Glomerular visceral epithelial cell (primary cell): Measurements from ENCODE around the gene NPR3.

ENCODE experiments used
- DNase-seq: peaks from one replicate; pipeline ENCODE4 v3.0.0-alpha.2; 2016; ENCODE audit errors: extremely low spot score

NPR3 gene, protein sequence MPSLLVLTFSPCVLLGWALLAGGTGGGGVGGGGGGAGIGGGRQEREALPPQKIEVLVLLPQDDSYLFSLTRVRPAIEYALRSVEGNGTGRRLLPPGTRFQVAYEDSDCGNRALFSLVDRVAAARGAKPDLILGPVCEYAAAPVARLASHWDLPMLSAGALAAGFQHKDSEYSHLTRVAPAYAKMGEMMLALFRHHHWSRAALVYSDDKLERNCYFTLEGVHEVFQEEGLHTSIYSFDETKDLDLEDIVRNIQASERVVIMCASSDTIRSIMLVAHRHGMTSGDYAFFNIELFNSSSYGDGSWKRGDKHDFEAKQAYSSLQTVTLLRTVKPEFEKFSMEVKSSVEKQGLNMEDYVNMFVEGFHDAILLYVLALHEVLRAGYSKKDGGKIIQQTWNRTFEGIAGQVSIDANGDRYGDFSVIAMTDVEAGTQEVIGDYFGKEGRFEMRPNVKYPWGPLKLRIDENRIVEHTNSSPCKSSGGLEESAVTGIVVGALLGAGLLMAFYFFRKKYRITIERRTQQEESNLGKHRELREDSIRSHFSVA

DNA sequence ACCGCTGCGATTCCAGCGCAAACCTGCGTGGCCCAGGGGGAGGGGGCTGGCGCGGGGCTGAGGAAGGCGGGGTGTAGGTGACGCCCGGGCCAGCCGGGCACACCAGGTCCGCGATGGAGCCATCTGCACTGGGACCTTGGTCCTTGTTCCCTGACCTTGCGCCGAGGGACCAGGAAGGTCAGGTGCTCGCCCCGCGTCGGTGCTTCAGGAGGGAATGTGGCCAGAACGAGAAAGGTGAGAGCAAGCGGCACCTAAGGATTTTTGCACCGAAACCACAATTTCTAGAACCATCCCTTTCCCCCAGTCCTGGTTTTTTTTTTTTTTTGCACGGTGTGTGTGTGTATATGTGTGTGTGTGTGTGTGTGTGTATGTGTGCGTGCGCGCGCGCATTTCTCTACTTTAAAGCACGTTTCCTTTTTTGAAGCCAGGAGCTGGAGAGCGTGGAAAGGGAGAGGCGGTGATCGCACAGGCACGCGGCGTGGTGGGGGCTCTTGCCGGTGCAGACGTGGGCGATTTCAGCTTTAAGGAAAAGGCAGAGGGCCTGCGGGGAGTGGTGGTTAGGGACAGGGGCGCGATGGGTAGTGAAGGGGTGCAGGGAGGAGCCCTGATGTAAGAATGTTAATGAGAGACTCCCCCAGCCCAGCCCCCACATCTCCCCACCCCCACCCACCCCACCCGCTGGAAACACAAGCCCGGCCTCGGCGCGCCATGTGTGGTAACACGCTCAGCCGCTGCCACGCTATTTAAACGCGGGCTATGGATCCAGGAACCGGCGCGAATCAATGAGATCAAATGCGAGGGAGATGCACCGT, at the start of gene NPR3:
Gene NPR3 (plus strand): TSS at position 772 of the 812 bp plus-strand sequence. CDS start 456 bp downstream, outside the sequence.
- peak; percentile 45 for DNase-seq

DNA sequence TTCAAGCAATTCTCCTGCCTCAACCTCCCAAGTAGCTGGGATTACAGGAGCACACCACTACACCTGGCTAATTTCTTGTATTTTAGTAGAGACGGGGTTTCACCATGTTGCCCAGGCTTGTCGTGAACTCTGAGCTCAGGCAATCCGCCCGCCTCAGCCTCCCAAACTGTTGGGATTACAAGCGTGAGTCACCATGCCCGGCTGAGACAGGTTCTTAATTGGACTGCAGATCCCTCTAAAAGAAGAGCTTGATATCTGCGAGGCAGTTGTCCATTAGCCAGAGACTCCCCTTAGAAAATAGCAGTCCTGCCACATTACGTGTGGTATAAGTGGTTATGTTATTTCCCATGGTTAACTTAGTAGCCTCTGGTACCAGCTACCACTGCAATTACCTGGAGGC, 46.6 kb upstream of the NPR3 start:
- no peak for DNase-seq

DNA sequence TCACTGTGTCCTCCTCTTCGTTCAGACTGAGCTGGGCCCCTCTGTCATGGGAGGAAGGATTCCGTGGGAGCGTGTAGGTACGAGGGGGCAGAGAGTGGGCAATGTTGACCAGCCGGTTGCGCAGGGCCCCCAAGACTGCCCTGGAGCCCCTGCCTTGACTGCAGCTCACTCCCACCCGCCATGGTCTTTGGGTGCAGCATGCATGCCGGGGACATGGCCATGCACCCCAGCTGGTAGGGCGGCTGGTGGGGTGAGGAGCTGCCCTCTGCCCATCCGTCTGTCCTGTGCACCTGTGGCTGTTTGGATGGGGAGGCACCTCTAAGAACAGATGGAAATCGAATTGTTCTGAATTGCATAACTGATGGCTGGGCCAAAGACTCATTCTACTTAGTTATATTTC, 42.6 kb upstream of the NPR3 start:
- DNase-seq: no peak

GRCh38 chr5:32673272-32673671, 37.8 kb upstream of the NPR3 start:
- DNase-seq: no peak

- no peak for DNase-seq
These were observed 34.1 kb upstream of the NPR3 start for GRCh38 chr5:32677023-32677422.

GRCh38 chr5:32678472-32678871, 32.6 kb upstream of the NPR3 start:
- no peak for DNase-seq

GRCh38 chr5:32679218-32679617, 31.9 kb upstream of the NPR3 start:
- no peak for DNase-seq

DNA sequence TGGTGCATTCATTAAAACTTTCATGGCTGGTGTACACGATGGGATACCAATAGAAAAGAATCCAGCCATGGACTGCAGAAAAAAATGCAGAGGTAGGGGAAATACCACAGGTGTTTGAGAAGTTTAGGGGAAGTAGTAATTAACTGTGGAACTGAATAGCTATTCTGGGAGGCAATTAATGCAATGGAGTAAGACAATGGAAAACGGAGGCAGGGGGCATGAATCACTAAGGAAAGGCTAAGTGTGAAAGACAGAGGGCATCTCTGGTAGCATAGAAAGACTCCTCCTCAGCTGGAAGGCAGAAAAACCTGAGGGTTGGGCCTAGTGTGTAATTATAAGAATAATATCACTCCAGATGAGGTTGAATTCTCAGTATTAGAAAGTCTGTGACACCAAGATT, 30.9 kb upstream of the NPR3 start:
- no peak for DNase-seq

- DNase-seq: no peak
These were observed 28.0 kb upstream of the NPR3 start for GRCh38 chr5:32683125-32683524.

GRCh38 chr5:32684260-32684659, 26.9 kb upstream of the NPR3 start:
- no peak for DNase-seq

- DNase-seq: peak; percentile 12
These were observed 24.2 kb upstream of the NPR3 start for GRCh38 chr5:32686799-32687498.

GRCh38 chr5:32687499-32687831, 23.7 kb upstream of the NPR3 start:
- DNase-seq: peak; percentile 81

- DNase-seq: no peak
These were observed 21.0 kb upstream of the NPR3 start for GRCh38 chr5:32690153-32690552.

DNA sequence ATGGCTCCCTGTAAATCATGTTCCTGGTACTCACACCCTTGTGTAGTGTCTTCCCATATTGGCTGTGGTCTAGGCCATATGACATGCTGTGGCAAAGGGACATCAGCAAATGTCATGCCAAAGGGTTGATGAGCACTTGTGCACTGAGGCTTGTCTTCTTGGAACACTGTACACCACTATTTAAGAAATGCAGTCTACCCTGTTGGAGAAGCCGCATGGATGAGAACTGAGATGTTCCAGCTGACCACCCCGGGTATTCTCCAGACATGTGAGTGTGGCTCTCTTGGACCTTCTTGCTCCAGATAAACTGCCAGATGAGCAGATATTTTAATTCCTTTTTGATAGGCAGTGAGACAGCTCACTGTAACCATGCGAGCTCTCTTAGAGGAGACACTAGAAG, 20.5 kb upstream of the NPR3 start:
- DNase-seq: peak; percentile 22

GRCh38 chr5:32692036-32692746, 18.9 kb upstream of the NPR3 start:
- DNase-seq: peak; percentile 48

- no peak for DNase-seq
These were observed 7.2 kb upstream of the NPR3 start for GRCh38 chr5:32703957-32704356.

- DNase-seq: peak; percentile 53
These were observed 3.6 kb upstream of the NPR3 start for GRCh38 chr5:32707418-32707997.

DNA sequence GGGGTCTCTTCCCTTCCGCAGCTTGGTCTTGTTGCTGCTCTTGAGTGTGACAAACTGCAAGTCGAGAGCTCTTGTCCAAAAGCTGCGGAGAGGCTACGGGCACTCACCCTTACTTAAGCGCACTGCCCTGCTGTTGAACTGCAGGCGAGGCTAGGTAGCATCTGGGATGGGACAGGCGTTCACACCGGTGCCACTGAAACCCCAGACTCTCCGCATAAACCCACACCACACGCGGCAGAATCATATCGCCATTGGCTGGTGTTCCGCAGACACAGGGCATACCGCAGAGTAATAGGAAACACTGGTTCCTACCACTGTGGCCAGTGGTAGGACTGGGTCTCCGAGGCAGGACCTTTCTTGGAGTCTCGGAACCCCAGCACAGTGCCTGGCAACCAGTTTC, 2.2 kb upstream of the NPR3 start:
- DNase-seq: no peak

GRCh38 chr5:32709750-32710549, 1.2 kb upstream of the NPR3 start:
- DNase-seq: peak; percentile 81

GRCh38 chr5:32711362-32711680, 200 bp downstream of the NPR3 start:
- no peak for DNase-seq
